K562 (cell line): ENCODE data around the gene NBPF4. TPM values are rescaled to one million over a fixed set of nuclear protein-coding genes. Genes with fewer than 3 reads are reported as not detected.
A peak's percentile ranks its signal among the peaks of the same experiment; 100 is the strongest.

ENCODE experiments used
- ARID3B ChIP-seq: fragments of 250-450 bp; sonication (Bioruptor Pico); IDR thresholded peaks from 2 replicates; pipeline ENCODE4 v1.4.0; 2020; ENCODE audit warnings: borderline replicate concordance
- CCNT2 ChIP-seq: IDR thresholded peaks from 2 replicates; pipeline ENCODE4 v1.6.1; 2011; ENCODE audit warnings: borderline replicate concordance, low read depth, mild to moderate bottlenecking, moderate library complexity, mixed read lengths, low read length; ENCODE audit not compliant: insufficient read length; ENCODE audit errors: extremely low read depth
- CHAMP1 ChIP-seq: fragments of 450-650 bp; IDR thresholded peaks from 2 replicates; pipeline ENCODE4 v1.6.1; 2016; ENCODE audit warnings: mild to moderate bottlenecking
- CREB1 ChIP-seq, 2 experiments: sonication (generic) in 1 of 2; formaldehyde crosslinking in 1 of 2; IDR thresholded peaks; 2 replicates each; pipeline versions ENCODE4 v1.6.1 to v1.8.0; 2012 to 2022; ENCODE audit warnings: inconsistent platforms in 1 of 2, mild to moderate bottlenecking in 1 of 2, missing genetic modification reagents in 1 of 2, moderate library complexity in 1 of 2
- ETV1 ChIP-seq: fragments of 450-650 bp; conservative IDR thresholded peaks from 2 replicates; pipeline ENCODE4 v1.6.1; 2016; ENCODE audit warnings: missing genetic modification characterization, control low read depth, low read depth, missing compliant biosample characterization
- JUNB ChIP-seq: fragments of 450-650 bp; formaldehyde crosslinking; conservative IDR thresholded peaks from 2 replicates; pipeline ENCODE4 v1.4.0; 2020; ENCODE audit warnings: mild to moderate bottlenecking
- KDM4B ChIP-seq, 2 experiments: fragments of 450-650 bp in 1 of 2; sonication (generic) in 1 of 2; IDR thresholded peaks; 2 replicates each; pipeline ENCODE4 v1.6.1; 2016 to 2017; ENCODE audit warnings: borderline replicate concordance in 2 of 2, antibody characterized with exemption in 1 of 2, low read depth in 1 of 2, mild to moderate bottlenecking in 1 of 2
- KDM5B ChIP-seq: fragments of 200-600 bp; sonication (generic); IDR thresholded peaks from 2 replicates; pipeline ENCODE4 v1.6.1; 2012; ENCODE audit warnings: low read depth, mild to moderate bottlenecking, moderate library complexity, low read length, control low read depth, inconsistent platforms; ENCODE audit not compliant: insufficient replicate concordance
- KLF1 ChIP-seq: fragments of 450-650 bp; IDR thresholded peaks from 2 replicates; pipeline ENCODE4 v1.6.1; 2016; ENCODE audit warnings: missing genetic modification characterization, missing compliant biosample characterization
- RB1 ChIP-seq: fragments of 450-650 bp; IDR thresholded peaks from 2 replicates; pipeline ENCODE4 v1.6.1; 2017; ENCODE audit warnings: low read depth, mild to moderate bottlenecking
- RBBP5 ChIP-seq: fragments of 200-600 bp; sonication (generic); IDR thresholded peaks from 2 replicates; pipeline ENCODE4 v1.6.1; 2012; ENCODE audit warnings: borderline replicate concordance, mild to moderate bottlenecking, low read length, control low read depth, inconsistent platforms; ENCODE audit not compliant: insufficient read depth, poor library complexity, severe bottlenecking
- RBM34 ChIP-seq: fragments of 200-400 bp; formaldehyde crosslinking; IDR thresholded peaks from 2 replicates; pipeline ENCODE4 v1.6.1; 2018; ENCODE audit warnings: low read length, borderline replicate concordance; ENCODE audit not compliant: insufficient read depth
- SAFB ChIP-seq: fragments of 200-400 bp; formaldehyde crosslinking; IDR thresholded peaks from 2 replicates; pipeline ENCODE4 v1.6.1; 2017; ENCODE audit warnings: low read depth, low read length, borderline replicate concordance
- TSC22D4 ChIP-seq: fragments of 450-650 bp; IDR thresholded peaks from 2 replicates; pipeline ENCODE4 v1.6.1; 2016; ENCODE audit warnings: missing genetic modification characterization, missing biosample characterization, control low read depth
- XRCC4 ChIP-seq: IDR thresholded peaks from one replicate; pipeline ENCODE4 v1.6.1; 2011; ENCODE audit not compliant: insufficient read depth, insufficient read length; ENCODE audit errors: extremely low read depth
- ZBTB2 ChIP-seq: fragments of 450-650 bp; IDR thresholded peaks from 2 replicates; pipeline ENCODE4 v1.6.1; 2016; ENCODE audit warnings: antibody characterized with exemption
- ZNF707 ChIP-seq: fragments of 250-450 bp; sonication (Bioruptor Pico); conservative IDR thresholded peaks from 2 replicates; pipeline ENCODE4 v1.8.0; 2022; ENCODE audit warnings: inconsistent platforms, mild to moderate bottlenecking, moderate library complexity
- ZNF740 ChIP-seq, 3 experiments: fragments of 200-800 bp in 1 of 3; sonication (Bioruptor generic) in 1 of 3; sonication (generic) in 1 of 3; formaldehyde crosslinking in 1 of 3; IDR thresholded peaks; 2 replicates each; pipeline versions ENCODE4 v1.6.1 to v1.8.0; 2016 to 2022; ENCODE audit warnings: mild to moderate bottlenecking in 2 of 3, missing compliant biosample characterization in 2 of 3, missing genetic modification characterization in 2 of 3, missing genetic modification reagents in 1 of 3
- polyA plus RNA-seq, 8 experiments: library from polyadenylated mRNA; depleted of rRNA in 4 of 8; stranded (reverse) in 5 of 8; unstranded in 3 of 8; fragments of >200 nt; fragmentation: Nextera tagmentation in 2 of 8; fragmentation: Illumina TruSeq in 1 of 8; extraction: Ambion mirVana in 2 of 8; extraction: Trizol in 1 of 8; gene quantifications; 2 replicates each; pipeline versions ENCODE4 v1.2.1 to v1.2.3, GENCODE V29; 2011 to 2014; ENCODE audit warnings: inconsistent platforms in 1 of 8, missing spikeins in 1 of 8
- total RNA-seq, 7 experiments: library from RNA; depleted of rRNA in 6 of 7; stranded (reverse); fragments of >200 nt in 6 of 7; fragmentation: Illumina TruSeq in 2 of 7; extraction: Trizol in 2 of 7; gene quantifications; 2 replicates each; pipeline versions ENCODE4 v1.2.1 to v1.2.3, GENCODE V29; 2011 to 2021; ENCODE audit warnings: low replicate concordance in 1 of 7

The NBPF4 gene
- total and polyA plus RNA-seq, 9 of the 15 experiments (the other 6 are each of a cell fraction or from before 2014, with no cell fraction given), result 3.6 to 10.4 (median 5.9) TPM

- TF ChIP-seq ARID3B (CRISPR knock-in tag) (0 out of 2 replicates have a peak, but pooled peaks have one; percentile 44), CCNT2 (peak; percentile 54), CREB1 (IDR thresholded peaks at IDR 0.05) (no peak), CREB1 (CRISPR knock-in tag; IDR thresholded peaks at IDR 0.05) (no peak), KLF1 (tag) (peak; percentile 96), ETV1 (tag) (peak; percentile 46; the same call in 1 of the 2 replicates), RB1 (peak; percentile 74), CHAMP1 (no peak), XRCC4 (no peak), KDM4B (IDR thresholded peaks at IDR 0.05; ENCODE audit: borderline replicate concordance in 2 of 2, low read depth in 1 of 2) (peak in 1 of 2 experiments; percentile 21; a peak in 1 of 4 replicates), ZNF707 (no peak), ZNF740 (CRISPR knock-in tag; IDR thresholded peaks at IDR 0.05) (peak; percentile 63; the same call in 1 of the 2 replicates), ZNF740 (tag; IDR thresholded peaks at IDR 0.05) (no peak), TSC22D4 (tag) (no peak), SAFB (peak; percentile 90), JUNB (CRISPR knock-in tag) (peak; percentile 51; the same call in 1 of the 2 replicates), RBBP5 (peak; percentile 95), ZBTB2 (0 out of 2 replicates have a peak, but pooled peaks have one; percentile 31), KDM5B (peak; percentile 76), RBM34 (0 out of 2 replicates have a peak, but pooled peaks have one; percentile 71)
Observed at GRCh38 chr1:108199781-108200686, 43.8 kb downstream of the NBPF4 start, which contains the start of gene SLC25A24 (continued).
